ENCODE data around the gene SLC43A2. TPM values are rescaled to one million over a fixed set of nuclear protein-coding genes. Genes with fewer than 3 reads are reported as not detected.

SLC43A2 gene
- total RNA-seq, 1 donor from 2014 or later, result 21.9 TPM

GRCh38 chr17:1554751-1555540, 73.7 kb downstream of the SLC43A2 start:
- no peak overlapping the region for H3K4me3 Mint-ChIP-seq (ENCODE audit: low read depth)

GRCh38 chr17:1553354-1554266, 75.0 kb downstream of the SLC43A2 start:
- Mint-ChIP-seq H3K36me3 (ENCODE audit: insufficient read depth) (peaks cover 11% of the 10 kb centered on the region), H3K27me3 (no peaks in the 10 kb centered on the region), H3K27ac (no peak overlapping the region)

More at GRCh38 chr17:1554751-1555540, 73.7 kb downstream of the SLC43A2 start:
- no peak for DNase-seq (ENCODE audit: low spot score, unreplicated experiment)
- peaks cover 4% of the 10 kb centered on the region for H3K4me1 Mint-ChIP-seq (ENCODE audit: low read depth)
- no peaks in the 10 kb centered on the region for H3K27me3 Mint-ChIP-seq
- H3K27ac Mint-ChIP-seq, result no peak overlapping the region
- H3K36me3 Mint-ChIP-seq (ENCODE audit: insufficient read depth), result peaks cover 11% of the 10 kb centered on the region
- TF ChIP-seq CTCF (IDR thresholded peaks at IDR 0.05; ENCODE audit: unreplicated experiment), result no peak
- no peaks in the 10 kb centered on the region for H3K9me3 Mint-ChIP-seq (ENCODE audit: low read depth)

GRCh38 chr17:1552932-1553331, 75.7 kb downstream of the SLC43A2 start:
- no peak for TF ChIP-seq CTCF (IDR thresholded peaks at IDR 0.05; ENCODE audit: unreplicated experiment)
- no peaks in the 10 kb centered on the region for H3K27me3 Mint-ChIP-seq
- no peaks in the 10 kb centered on the region for H3K4me1 Mint-ChIP-seq (ENCODE audit: low read depth)
- no peak for DNase-seq (ENCODE audit: low spot score, unreplicated experiment)
- H3K27ac Mint-ChIP-seq, result no peak overlapping the region
- H3K36me3 Mint-ChIP-seq (ENCODE audit: insufficient read depth), result peaks cover 11% of the 10 kb centered on the region
- no peak overlapping the region for H3K4me3 Mint-ChIP-seq (ENCODE audit: low read depth)
- H3K9me3 Mint-ChIP-seq (ENCODE audit: low read depth), result no peaks in the 10 kb centered on the region

More at GRCh38 chr17:1553354-1554266, 75.0 kb downstream of the SLC43A2 start:
- Mint-ChIP-seq H3K9me3 (ENCODE audit: low read depth) (no peaks in the 10 kb centered on the region), H3K4me3 (ENCODE audit: low read depth) (no peak overlapping the region), H3K4me1 (ENCODE audit: low read depth) (no peaks in the 10 kb centered on the region)
- no peak for DNase-seq (ENCODE audit: low spot score, unreplicated experiment)
- no peak for TF ChIP-seq CTCF (IDR thresholded peaks at IDR 0.05; ENCODE audit: unreplicated experiment)

- no peak overlapping the region for H3K4me3 Mint-ChIP-seq (ENCODE audit: low read depth)
- H3K4me1 Mint-ChIP-seq (ENCODE audit: low read depth), result no peaks in the 10 kb centered on the region
- no peak overlapping the region for H3K27ac Mint-ChIP-seq
- H3K27me3 Mint-ChIP-seq, result no peaks in the 10 kb centered on the region
- H3K9me3 Mint-ChIP-seq (ENCODE audit: low read depth), result no peaks in the 10 kb centered on the region
- DNase-seq (ENCODE audit: low spot score, unreplicated experiment), result no peak
- peaks cover 11% of the 10 kb centered on the region for H3K36me3 Mint-ChIP-seq (ENCODE audit: insufficient read depth)
- no peak for TF ChIP-seq CTCF (IDR thresholded peaks at IDR 0.05; ENCODE audit: unreplicated experiment)
Measured at GRCh38 chr17:1551741-1552140, 76.9 kb downstream of the SLC43A2 start.

GRCh38 chr17:1548032-1548431, 80.6 kb downstream of the SLC43A2 start:
- Mint-ChIP-seq H3K36me3 (ENCODE audit: insufficient read depth) (peaks cover 15% of the 10 kb centered on the region), H3K9me3 (ENCODE audit: low read depth) (no peaks in the 10 kb centered on the region), H3K27me3 (no peaks in the 10 kb centered on the region), H3K4me3 (ENCODE audit: low read depth) (no peak overlapping the region), H3K4me1 (ENCODE audit: low read depth) (no peaks in the 10 kb centered on the region), H3K27ac (peak overlapping the region; percentile 33)
- TF ChIP-seq CTCF (IDR thresholded peaks at IDR 0.05; ENCODE audit: unreplicated experiment), result no peak
- DNase-seq (ENCODE audit: low spot score, unreplicated experiment), result no peak

All from progenitor cell of endocrine pancreas (in vitro differentiated cells).